HG02981 (cell line): Measurements from ENCODE around the gene SEC31B.

ENCODE experiments used
- ATAC-seq: cut with Tn5 transposase; IDR thresholded peaks from one replicate; pipeline ENCODE4 v1.9.1; 2021; ENCODE audit warnings: mild to moderate bottlenecking, moderate library complexity; ENCODE audit not compliant: unreplicated experiment

The SEC31B gene

DNA sequence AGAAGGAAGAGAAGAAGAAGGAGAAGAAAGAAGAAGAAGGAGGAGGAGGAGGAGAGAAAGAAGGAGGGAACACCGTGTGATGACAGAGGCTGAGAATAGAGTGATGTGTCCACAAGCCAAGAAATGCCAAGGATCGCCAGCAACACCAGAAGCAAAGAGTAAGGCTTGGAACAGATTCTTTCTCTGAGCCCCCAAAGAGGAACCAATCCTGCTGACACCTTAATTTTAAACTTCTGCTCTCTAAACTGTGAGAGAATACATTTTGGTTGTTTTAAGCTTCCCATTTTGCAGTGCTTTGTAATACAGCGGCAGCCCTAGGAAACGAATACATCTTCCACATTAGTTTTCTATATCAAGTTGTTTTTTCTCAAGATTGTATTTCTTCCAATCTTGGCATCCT lies 70.7 kb downstream of the SEC31B start:
- no peak for ATAC-seq

- no peak for ATAC-seq
These were observed 72.0 kb downstream of the SEC31B start for GRCh38 chr10:100447663-100448062.

DNA sequence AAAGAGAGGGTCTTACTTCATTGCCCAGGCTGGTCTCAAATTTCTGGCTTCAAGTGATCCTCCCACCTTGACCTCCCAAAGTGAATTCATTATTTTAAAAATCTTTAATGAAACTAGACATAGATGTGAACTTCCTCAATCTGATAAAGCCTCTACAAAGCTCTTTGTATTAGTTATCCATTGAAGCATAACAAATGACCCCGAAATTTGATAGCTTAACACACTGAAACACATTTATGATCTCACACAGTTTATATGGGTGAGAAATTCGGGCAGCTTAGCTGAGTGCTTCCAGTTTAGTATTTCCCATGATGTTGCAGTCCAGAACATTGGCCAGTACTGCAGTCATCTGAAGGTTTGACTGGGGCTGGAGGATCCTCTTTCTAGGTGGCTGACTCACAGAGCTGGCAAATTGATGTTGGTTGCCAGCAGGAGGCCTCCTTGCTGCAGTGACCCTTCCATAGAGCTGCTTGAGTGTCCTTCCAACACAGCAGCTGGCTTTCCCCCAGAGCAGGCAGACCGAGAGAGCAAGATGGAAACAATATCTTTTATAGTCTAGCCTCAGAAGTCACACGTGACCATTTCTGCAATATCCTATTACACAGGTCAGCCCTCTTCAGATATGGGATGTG lies 73.4 kb downstream of the SEC31B start:
- no peak for ATAC-seq

DNA sequence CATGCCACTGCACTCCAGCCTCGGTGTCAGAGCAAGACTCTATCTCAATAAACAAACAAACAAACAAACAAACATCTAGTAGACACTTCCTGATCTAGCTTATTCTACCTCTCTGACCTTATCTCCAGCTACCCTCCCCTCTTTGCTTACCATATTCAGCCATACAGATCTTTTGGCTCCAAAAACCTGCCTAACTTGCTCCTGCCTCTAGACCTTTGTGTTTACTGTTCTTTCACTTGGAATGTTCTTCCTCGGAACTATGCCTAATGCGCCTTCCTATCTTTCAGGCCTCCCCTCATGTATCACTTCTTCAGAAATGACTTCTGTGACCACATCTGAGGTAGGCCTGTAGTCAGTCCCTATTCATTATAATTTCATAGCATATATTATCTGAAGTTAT lies 77.1 kb downstream of the SEC31B start:
- ATAC-seq: no peak

DNA sequence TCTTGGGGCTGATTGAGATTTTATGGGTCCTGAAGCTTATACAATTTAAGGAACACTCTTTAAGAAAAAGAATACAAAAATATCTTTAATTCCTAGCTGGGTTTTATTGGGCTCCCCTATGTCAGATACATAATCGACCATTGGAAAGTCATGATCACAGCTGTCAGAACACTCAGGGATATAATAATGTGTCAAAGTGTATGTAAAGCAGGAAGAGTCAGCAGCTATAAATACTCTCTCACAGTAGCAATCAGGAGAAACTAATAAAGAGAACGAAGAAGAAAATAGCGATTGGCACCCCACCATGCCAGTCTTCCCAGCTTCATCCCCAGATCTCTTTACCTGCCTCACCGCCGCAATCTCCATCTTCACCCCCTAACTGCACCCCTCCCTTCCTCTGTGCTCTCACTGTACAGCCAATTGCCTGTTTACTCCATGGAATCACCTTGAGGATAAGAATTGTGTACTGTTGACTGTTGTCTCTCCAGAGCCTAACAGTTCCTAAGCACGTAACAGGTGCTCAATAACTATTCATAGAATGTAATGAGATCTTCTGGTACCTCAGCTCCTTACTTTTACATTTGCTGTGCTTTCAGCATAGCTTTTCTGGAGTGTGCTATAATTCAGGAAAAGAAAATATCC lies 80.9 kb downstream of the SEC31B start:
- ATAC-seq: no peak
